Stimulated activated effector memory CD8-positive, alpha-beta T cell treated with anti-CD3 and anti-CD28 coated beads, Interleukin-12 subunit alpha, Interleukin-12 subunit beta, amount 100 ng/mL, for 72 hours (primary cell): ENCODE measurements around the gene PIK3C2G.

Source experiments
- ATAC-seq: fragments of 150-1000 bp; cut with Tn5 transposase; 2 replicates; pipeline ENCODE4 v1.10.0; 2021
- DNase-seq, 2 donors: peaks; one replicate each; pipeline ENCODE4 v3.0.0; 2021 to 2022; ENCODE audit warnings: low spot score in 2 of 2
- H3K27ac Mint-ChIP-seq: one replicate; pipeline ENCODE4 v1.8.0; 2022; ENCODE audit warnings: mild to moderate bottlenecking, mixed read lengths
- H3K36me3 Mint-ChIP-seq: one replicate; pipeline ENCODE4 v1.8.0; 2022; ENCODE audit warnings: mild to moderate bottlenecking, mixed read lengths
- H3K4me1 Mint-ChIP-seq: one replicate; pipeline ENCODE4 v1.8.0; 2022; ENCODE audit warnings: mixed read lengths
- H3K4me3 Mint-ChIP-seq: one replicate; pipeline ENCODE4 v1.8.0; 2022; ENCODE audit warnings: mild to moderate bottlenecking, mixed read lengths
- H3K9me3 Mint-ChIP-seq: one replicate; pipeline ENCODE4 v1.8.0; 2022; ENCODE audit warnings: mixed read lengths

The PIK3C2G gene

DNA sequence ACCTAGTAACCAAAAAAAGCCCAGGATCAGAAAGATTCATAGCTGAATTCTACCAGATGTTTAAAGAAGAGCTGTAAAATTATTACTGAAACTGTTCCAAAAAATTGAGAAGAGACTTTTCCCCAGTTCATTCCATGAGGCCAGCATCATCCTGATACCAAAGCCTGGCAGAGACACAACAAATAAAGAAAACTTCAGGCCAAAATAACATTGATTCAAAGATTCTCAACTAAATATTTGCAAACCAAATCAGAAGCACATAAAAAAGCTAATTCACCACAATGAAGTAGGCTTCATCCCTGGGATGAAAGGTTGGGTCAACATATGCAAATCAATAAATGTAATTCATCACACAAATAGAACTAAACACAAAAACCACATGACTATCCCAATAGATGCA, 325.3 kb downstream of the PIK3C2G start:
- Mint-ChIP-seq H3K27ac (no peak overlapping the region), H3K9me3 (peaks cover 11% of the 10 kb centered on the region), H3K36me3 (no peaks in the 10 kb centered on the region), H3K4me3 (no peak overlapping the region), H3K4me1 (no peaks in the 10 kb centered on the region)
- no peak for ATAC-seq
- no peak for DNase-seq

- no peaks in the 10 kb centered on the region for H3K4me1 Mint-ChIP-seq
- DNase-seq (no peak), ATAC-seq (no peak)
- no peaks in the 10 kb centered on the region for H3K36me3 Mint-ChIP-seq
- H3K4me3 Mint-ChIP-seq = no peak overlapping the region
- H3K9me3 Mint-ChIP-seq = peaks cover 6% of the 10 kb centered on the region
- H3K27ac Mint-ChIP-seq = no peak overlapping the region
These were observed 328.0 kb downstream of the PIK3C2G start for GRCh38 chr12:18589316-18589715.

DNA sequence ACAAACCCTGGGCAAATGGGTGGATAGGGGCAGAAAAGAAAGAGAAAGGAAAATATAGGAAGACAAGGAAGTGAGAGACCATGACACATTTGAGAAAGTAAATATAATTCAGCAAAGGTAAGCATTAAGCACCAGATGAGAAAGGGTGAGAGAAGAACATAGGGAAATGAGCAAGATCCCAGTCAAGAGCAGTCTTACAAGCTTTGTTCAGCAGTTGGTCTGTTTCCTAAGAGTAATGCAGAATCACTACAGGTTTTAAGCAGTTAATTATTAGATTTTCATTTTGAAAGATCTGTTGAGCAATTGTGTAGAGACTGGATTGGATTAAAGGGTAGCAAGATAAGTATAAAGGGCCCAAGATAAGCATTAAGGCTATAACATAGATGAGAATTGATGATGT, 330.2 kb downstream of the PIK3C2G start:
- Mint-ChIP-seq H3K9me3 (peaks cover 3% of the 10 kb centered on the region), H3K27ac (no peak overlapping the region), H3K4me1 (no peaks in the 10 kb centered on the region), H3K4me3 (no peak overlapping the region), H3K36me3 (no peaks in the 10 kb centered on the region)
- no peak for DNase-seq
- ATAC-seq = no peak

GRCh38 chr12:18595412-18595811, 334.1 kb downstream of the PIK3C2G start:
- H3K4me1 Mint-ChIP-seq = no peaks in the 10 kb centered on the region
- no peaks in the 10 kb centered on the region for H3K36me3 Mint-ChIP-seq
- no peak for ATAC-seq
- H3K9me3 Mint-ChIP-seq = no peaks in the 10 kb centered on the region
- H3K4me3 Mint-ChIP-seq = no peak overlapping the region
- H3K27ac Mint-ChIP-seq = no peak overlapping the region
- no peak for DNase-seq

DNA sequence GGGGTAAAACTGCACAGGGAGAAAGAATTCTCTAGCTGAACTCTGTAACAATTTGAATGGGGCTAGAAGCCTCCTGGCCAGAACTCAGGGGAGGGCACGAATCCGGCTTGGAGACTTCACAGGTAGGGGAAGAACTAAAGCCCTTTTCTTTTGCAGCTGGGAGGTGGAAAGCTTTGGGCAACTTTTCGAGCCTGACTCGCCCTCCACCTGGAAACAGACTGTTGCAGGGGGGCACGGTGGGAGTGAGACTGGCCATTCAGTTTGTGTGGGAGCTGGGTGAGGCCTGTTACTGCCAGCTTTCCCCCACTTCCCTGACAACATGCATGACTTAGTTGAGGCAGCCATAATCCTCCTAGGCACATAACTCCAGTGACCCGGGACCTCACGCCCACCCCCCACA, 340.6 kb downstream of the PIK3C2G start:
- Mint-ChIP-seq H3K36me3 (no peaks in the 10 kb centered on the region), H3K9me3 (peaks cover 4% of the 10 kb centered on the region), H3K4me3 (no peak overlapping the region), H3K27ac (no peak overlapping the region), H3K4me1 (no peaks in the 10 kb centered on the region)
- DNase-seq = no peak
- ATAC-seq = no peak

DNA sequence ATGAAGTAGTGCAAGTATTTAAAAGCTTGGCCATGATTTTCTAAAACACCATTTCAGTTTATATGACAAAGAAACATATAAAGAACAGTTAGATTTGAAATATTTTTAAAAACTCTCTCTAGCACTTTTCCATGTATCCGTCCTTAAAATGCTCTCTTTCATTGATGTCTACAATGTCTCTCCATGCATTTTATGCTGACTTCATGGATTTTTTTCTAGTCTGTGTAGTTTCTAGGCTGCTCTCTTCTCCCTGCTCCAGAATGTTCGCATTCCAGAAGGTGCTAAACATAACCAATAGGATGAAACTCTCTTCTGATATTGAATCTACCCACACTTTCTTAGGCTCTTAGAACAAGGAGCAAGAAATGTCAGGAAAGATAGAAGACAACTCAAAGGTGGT, 351.7 kb downstream of the PIK3C2G start:
- H3K27ac Mint-ChIP-seq = no peak overlapping the region
- ATAC-seq (no peak), DNase-seq (no peak)
- peaks cover 8% of the 10 kb centered on the region for H3K9me3 Mint-ChIP-seq
- H3K4me1 Mint-ChIP-seq = no peaks in the 10 kb centered on the region
- H3K36me3 Mint-ChIP-seq = no peaks in the 10 kb centered on the region
- no peak overlapping the region for H3K4me3 Mint-ChIP-seq

DNA sequence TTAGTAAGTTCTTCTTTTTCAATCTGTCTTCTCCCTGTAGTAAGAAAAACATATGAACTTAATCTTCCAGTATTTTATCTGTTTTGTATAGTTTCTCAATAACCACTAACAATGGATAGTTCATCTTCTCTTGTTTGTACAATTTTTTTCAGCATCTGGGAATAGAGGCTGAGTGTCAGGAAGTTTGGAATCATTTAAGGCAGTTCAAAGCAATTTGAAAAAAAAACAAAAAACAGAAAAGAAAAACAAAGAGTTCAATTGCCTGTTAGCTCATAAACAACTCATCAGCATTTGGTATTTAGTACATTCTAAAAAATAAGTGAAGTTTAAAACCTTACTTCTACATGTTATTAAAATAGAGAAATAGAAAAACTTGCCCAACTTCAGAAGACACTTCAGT, 359.7 kb downstream of the PIK3C2G start:
- Mint-ChIP-seq H3K4me1 (no peaks in the 10 kb centered on the region), H3K27ac (no peak overlapping the region), H3K4me3 (no peak overlapping the region), H3K9me3 (peaks cover 5% of the 10 kb centered on the region), H3K36me3 (no peaks in the 10 kb centered on the region)
- DNase-seq (no peak), ATAC-seq (no peak)

GRCh38 chr12:18629445-18629844, 368.1 kb downstream of the PIK3C2G start:
- H3K36me3 Mint-ChIP-seq = no peaks in the 10 kb centered on the region
- H3K4me3 Mint-ChIP-seq = no peak overlapping the region
- ATAC-seq (no peak), DNase-seq (no peak)
- no peak overlapping the region for H3K27ac Mint-ChIP-seq
- no peaks in the 10 kb centered on the region for H3K4me1 Mint-ChIP-seq
- H3K9me3 Mint-ChIP-seq = peaks cover 16% of the 10 kb centered on the region

DNA sequence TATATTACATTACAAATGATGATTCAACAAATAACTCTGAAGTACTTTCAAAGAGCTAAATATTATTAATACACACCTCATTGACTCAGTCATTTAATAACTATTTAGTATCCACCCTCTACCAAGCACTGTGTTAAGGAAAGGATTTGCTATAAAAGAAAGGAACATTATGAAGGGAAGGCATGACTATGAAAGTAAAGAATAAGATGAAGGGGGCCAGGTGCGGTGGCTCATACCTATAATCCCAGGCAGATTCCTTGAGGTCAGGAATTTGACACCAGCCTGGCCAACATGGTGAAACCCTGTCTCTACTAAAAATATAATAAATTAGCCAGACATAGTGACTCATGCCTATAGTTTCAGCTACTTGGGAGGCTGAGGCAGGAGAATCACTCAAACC, 368.6 kb downstream of the PIK3C2G start:
- Mint-ChIP-seq H3K4me1 (no peaks in the 10 kb centered on the region), H3K27ac (no peak overlapping the region), H3K36me3 (no peaks in the 10 kb centered on the region), H3K9me3 (peaks cover 14% of the 10 kb centered on the region), H3K4me3 (no peak overlapping the region)
- DNase-seq (no peak), ATAC-seq (no peak)

- Mint-ChIP-seq H3K4me3 (no peak overlapping the region), H3K36me3 (no peaks in the 10 kb centered on the region), H3K27ac (no peak overlapping the region), H3K4me1 (no peaks in the 10 kb centered on the region), H3K9me3 (peaks cover 11% of the 10 kb centered on the region)
- DNase-seq (no peak), ATAC-seq (no peak)
These were observed 370.0 kb downstream of the PIK3C2G start for GRCh38 chr12:18631339-18631738.

GRCh38 chr12:18632848-18633247, 371.5 kb downstream of the PIK3C2G start:
- DNase-seq (no peak), ATAC-seq (no peak)
- H3K4me1 Mint-ChIP-seq = no peaks in the 10 kb centered on the region
- no peaks in the 10 kb centered on the region for H3K36me3 Mint-ChIP-seq
- H3K4me3 Mint-ChIP-seq = no peak overlapping the region
- H3K27ac Mint-ChIP-seq = no peak overlapping the region
- peaks cover 8% of the 10 kb centered on the region for H3K9me3 Mint-ChIP-seq

DNA sequence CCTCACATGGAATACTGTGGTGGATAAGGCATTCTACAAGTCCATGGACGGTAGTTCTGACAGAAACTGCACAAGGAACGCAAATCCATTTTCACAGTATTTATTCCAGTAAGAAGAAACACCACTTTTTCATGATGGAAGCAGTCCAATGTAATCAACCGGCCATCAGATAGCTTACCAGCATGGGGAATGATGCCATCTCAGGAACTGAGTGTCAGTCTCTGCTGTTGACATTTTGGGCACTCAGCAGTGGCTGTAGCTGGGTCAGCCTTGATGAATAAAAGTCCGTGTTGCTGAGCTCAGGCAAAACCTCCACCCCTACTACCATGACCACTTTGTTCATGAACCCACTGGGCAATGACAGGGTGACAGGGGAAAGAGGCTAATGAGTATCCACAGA, 373.1 kb downstream of the PIK3C2G start:
- Mint-ChIP-seq H3K4me1 (no peaks in the 10 kb centered on the region), H3K9me3 (peaks cover 8% of the 10 kb centered on the region), H3K4me3 (no peak overlapping the region), H3K27ac (no peak overlapping the region), H3K36me3 (no peaks in the 10 kb centered on the region)
- DNase-seq = no peak
- ATAC-seq = no peak

DNA sequence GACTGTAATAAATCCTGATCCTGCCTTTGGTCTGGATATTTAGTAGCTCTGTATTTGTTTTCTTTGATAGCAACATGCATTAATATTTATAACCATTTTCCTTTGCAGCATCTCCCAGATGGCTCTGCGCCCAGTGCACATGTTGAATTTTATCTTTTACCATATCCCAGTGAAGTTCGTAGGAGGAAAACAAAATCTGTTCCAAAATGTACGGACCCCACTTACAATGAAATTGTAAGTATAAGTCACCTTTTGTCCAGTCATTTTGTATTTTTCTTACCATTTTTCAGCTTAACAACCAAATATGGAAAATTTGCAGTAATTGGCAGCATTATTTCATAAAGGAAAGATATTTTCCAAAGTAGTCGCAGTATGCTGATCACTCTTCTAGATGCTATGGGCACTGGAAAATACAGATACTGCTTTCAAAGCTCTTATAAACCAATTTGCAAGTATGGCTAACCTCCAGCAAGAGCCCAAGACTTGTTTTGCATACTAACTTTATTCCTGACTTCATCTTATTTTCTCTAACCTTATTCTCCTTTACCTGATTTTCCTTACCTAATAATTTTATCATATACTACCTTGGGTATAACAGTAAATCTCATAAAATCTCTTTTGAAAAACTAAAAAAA, 379.1 kb downstream of the PIK3C2G start:
- H3K36me3 Mint-ChIP-seq = no peaks in the 10 kb centered on the region
- DNase-seq = no peak
- peaks cover 6% of the 10 kb centered on the region for H3K9me3 Mint-ChIP-seq
- no peaks in the 10 kb centered on the region for H3K4me1 Mint-ChIP-seq
- no peak overlapping the region for H3K4me3 Mint-ChIP-seq
- ATAC-seq = no peak
- no peak overlapping the region for H3K27ac Mint-ChIP-seq

GRCh38 chr12:18643681-18644080, 382.4 kb downstream of the PIK3C2G start:
- Mint-ChIP-seq H3K36me3 (no peaks in the 10 kb centered on the region), H3K4me3 (no peak overlapping the region), H3K9me3 (peaks cover 6% of the 10 kb centered on the region), H3K27ac (no peak overlapping the region), H3K4me1 (no peaks in the 10 kb centered on the region)
- ATAC-seq (no peak), DNase-seq (no peak)

GRCh38 chr12:18644564-18644963, 383.2 kb downstream of the PIK3C2G start:
- Mint-ChIP-seq H3K27ac (no peak overlapping the region), H3K4me1 (no peaks in the 10 kb centered on the region), H3K36me3 (no peaks in the 10 kb centered on the region), H3K9me3 (peaks cover 11% of the 10 kb centered on the region), H3K4me3 (no peak overlapping the region)
- ATAC-seq (no peak), DNase-seq (no peak)

GRCh38 chr12:18646286-18646890, 385.1 kb downstream of the PIK3C2G start:
- Mint-ChIP-seq H3K9me3 (peaks cover 18% of the 10 kb centered on the region), H3K4me1 (no peaks in the 10 kb centered on the region), H3K4me3 (no peak overlapping the region), H3K27ac (no peak overlapping the region), H3K36me3 (no peaks in the 10 kb centered on the region)
- DNase-seq = no peak
- no peak for ATAC-seq

GRCh38 chr12:18651525-18651924, 390.2 kb downstream of the PIK3C2G start:
- Mint-ChIP-seq H3K9me3 (peaks cover 22% of the 10 kb centered on the region), H3K4me3 (no peak overlapping the region), H3K4me1 (no peaks in the 10 kb centered on the region), H3K27ac (no peak overlapping the region), H3K36me3 (no peaks in the 10 kb centered on the region)
- ATAC-seq = no peak
- DNase-seq = no peak
